NCI-H1105 (cell line): ENCODE data around the gene KRTAP10-11.
"Not testable (repeated sequence)": the region's sequence is repeated elsewhere in the genome, so short reads cannot be mapped to it uniquely, and the experiment has no call there.

Experiments used
- DNase-seq: peaks from one replicate; lab custom pipeline; 2025; lab: John Stamatoyannopoulos, UW

The KRTAP10-11 gene

GRCh38 chr21:44638506-44639330 is 7.5 kb upstream of the KRTAP10-11 start:
- not testable (repeated sequence) for DNase-seq

GRCh38 chr21:44639331-44639655 is 6.9 kb upstream of the KRTAP10-11 start:
- no peak for DNase-seq

GRCh38 chr21:44640761-44641160 is 5.5 kb upstream of the KRTAP10-11 start:
- no peak for DNase-seq

- DNase-seq = no peak
These were observed 2.4 kb upstream of the KRTAP10-11 start for GRCh38 chr21:44643741-44644310.

- no peak for DNase-seq
These were observed 1.3 kb upstream of the KRTAP10-11 start for GRCh38 chr21:44644878-44645277.

- DNase-seq = no peak
These were observed 973 bp downstream of the KRTAP10-11 start for GRCh38 chr21:44647222-44647552.

DNA sequence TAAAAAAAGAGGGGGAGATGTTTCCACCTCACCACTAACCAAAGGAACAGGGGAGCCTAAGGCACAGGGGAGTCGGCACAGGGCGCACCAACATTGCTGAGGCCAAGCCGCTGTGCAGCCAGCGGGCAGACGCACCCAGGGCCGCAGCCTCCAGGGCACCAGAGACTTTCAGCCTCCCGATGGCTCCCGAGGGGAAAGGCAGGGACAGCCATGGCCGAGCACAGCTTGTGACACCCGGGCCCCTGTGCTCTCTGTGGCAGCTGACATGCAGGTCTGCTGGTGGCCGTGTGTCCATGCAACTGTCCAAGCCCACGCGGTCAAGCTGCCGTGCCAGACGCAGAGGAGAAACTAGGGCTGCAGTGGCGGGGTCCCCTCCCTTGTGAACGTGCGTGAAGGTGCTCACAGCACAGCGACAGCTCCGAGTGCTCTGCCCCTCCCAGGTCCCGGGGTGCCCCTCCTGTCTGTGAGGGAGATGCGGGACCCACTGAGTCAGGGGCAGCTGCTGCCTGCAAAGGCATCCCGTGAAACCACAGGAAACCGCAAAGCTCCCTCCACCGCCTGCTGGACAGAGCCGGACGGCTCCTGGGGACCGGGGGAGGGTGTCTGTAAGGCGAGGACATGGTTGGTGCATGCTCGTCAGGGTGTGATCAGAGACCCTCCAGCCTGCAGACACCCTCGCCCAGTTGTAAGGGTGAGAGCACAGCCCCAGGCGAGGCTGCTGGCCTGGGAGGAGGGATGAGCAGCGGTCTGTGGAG is 2.5 kb downstream of the KRTAP10-11 start:
- DNase-seq = no peak

- no peak for DNase-seq
These were observed 3.4 kb downstream of the KRTAP10-11 start for GRCh38 chr21:44649521-44650100.

- DNase-seq = no peak
These were observed 4.2 kb downstream of the KRTAP10-11 start for GRCh38 chr21:44650265-44650972.

DNA sequence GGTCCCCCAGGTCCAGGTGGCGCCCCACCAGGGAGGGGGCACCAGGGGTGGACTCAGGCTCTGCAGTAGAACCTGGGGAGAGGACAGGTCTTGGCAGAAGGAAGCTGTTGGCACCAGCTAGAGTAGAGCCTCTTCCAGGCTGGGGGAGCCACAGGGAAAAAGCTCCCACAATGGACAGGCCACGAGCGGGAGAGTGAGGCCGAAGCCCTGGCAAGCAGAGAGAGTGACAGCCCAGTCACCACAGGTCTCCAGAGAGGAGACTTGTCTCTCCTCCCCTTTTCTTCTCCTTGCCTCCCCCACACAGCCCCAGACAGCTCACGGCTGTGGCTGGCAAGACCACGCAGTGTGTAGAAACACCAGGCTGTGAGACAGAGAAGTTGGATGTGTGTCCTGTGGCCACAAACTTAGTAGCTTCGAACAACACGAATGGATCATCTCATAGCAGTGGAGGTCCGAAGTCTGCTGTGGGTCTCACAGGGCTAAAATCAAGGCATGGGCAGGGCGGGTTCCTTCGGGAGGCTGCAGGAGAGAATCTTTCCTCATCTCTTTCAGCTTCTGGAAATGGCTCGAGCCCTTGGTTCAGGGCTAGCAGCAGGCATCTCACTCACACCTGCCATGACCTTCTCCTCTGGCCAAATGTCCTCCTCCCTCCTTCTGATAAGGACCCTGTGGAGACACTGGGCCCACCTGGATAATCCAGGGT is 4.9 kb downstream of the KRTAP10-11 start:
- DNase-seq = no peak

DNA sequence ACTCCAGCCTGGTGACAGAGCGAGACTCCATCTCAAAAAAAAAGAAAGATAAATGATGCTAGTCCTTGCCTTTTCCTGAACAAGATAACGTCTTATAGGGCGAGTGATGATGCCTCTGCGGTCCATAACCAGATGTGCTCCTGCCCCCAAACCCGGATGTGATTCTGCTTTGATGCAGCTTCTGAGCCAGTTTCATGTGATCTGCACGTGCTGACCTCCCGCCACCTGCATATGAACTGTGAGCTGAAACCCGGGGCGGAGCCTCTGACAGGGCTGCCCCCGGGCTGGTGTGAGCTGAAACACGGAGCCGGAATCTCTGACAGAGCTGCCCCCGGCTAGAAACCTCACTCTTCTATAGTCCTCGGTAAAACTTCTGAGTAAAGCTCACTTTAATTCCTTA is 6.9 kb downstream of the KRTAP10-11 start:
- no peak for DNase-seq

DNA sequence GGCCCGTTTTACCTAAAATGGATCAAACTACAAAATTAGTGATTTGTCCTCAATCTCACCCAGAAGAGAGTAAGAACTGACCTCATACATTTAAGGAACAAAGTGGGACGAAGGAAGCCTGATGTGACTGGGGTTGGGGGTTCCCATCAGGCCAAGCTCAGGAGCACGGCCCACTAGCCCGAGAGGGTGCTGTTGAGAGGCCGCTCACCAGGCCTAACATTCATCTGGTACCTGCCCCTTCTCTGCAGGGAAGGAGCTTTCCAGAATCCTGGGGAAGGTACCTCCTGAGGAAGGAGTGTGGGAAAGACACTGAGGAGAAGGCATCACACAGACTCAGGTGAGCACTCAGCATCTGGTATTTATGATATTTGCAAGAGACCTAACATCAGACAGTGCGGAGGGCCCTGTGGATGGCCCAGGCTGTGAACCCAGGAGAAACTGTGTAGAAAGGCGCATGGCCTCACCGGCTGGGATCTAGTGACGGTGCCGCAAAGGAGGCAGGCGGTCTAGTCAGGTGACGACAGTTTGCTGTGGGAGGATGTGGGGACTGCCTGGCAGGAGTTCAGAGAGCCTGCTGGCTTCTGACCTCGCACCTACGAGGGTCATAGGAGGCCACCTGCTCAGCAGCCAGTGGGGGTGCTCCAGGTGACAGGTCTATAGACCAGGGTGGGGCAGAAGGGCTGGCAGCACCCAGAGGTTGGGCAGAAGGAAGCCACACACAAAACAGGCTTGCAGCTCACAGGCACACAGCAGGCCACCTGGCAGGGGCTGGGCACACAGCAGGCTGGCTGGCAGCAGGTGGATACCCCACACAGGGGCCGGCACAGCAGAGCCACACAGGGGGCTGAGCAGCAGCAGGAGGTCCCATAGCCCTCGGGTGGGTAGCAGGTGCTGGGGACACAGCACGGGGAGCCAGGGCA is 7.7 kb downstream of the KRTAP10-11 start:
- no peak for DNase-seq

- DNase-seq = no peak
These were observed 8.5 kb downstream of the KRTAP10-11 start, which contains the start of gene KRTAP12-4 for GRCh38 chr21:44654576-44655175. KRTAP12-4 (minus strand) TSS chr21:44654659; CDS start chr21:44654614, 45 bp downstream.

DNA sequence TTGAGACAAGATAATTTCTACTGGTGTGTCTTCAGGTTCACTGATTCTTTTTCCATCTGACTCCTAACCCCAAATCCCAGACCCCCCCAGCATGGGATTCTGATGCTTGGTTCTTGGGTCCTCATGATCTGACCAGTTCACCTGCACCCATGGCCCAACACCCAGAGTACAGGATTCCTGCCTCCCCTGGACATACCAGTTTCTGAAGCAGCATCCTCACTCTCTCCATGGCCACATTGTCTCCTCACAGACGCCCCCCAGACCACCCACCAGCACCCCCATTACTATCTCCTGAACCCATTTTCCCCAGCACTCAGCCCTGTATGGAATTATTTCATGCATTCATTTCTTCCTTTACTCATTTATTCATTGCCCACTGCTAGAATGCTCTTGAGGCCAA is 10.7 kb downstream of the KRTAP10-11 start:
- no peak for DNase-seq

- DNase-seq = no peak
These were observed 11.7 kb downstream of the KRTAP10-11 start, which contains the start of gene KRTAP12-3 for GRCh38 chr21:44657635-44658540. KRTAP12-3 (plus strand) TSS chr21:44657932; CDS start chr21:44657980, 48 bp downstream.

GRCh38 chr21:44658541-44658910 is 12.3 kb downstream of the KRTAP10-11 start:
- no peak for DNase-seq

DNA sequence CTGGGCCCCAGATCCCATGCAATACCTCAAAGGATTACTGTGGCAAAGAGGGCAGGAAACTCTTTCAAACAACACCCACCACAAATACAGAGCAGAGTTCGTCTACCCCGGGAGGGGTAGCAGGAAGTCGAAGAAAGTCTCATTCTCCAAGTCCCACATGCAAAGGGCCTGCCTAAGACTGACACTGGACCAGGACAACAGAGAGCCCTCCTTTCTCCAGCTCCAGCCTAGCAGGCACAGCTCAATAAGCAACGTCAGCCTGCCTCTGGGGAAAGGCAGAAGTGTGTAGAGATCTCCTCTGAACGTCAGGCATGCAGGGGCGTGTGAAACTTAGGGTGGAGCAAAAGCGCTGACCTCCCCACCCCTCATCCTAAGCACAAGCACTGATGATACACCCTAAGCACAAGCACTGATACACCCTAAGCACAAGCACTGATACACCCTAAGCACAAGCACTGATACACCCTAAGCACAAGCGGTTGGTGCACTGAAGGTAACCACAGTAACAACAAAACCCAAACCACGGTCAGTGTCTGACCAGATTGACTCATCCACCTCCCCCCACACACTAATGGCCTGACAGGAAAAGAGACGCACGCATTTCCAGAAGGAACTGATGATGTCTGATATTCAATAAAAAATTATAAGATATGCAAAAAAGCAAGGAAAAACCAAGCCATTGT is 12.8 kb downstream of the KRTAP10-11 start:
- no peak for DNase-seq

GRCh38 chr21:44661567-44661966 is 15.4 kb downstream of the KRTAP10-11 start:
- not testable (repeated sequence) for DNase-seq
